A549 treated with Mapracorat at 1 μM for 4 hours (cell line): Measurements from ENCODE around the gene LEPROT. TPM values are rescaled to one million over a fixed set of nuclear protein-coding genes. Genes with fewer than 3 reads are reported as not detected.

ENCODE experiments used
- total RNA-seq: library from RNA; stranded (reverse); fragments of 200-300 nt; extraction: Qiagen RNA extraction; gene quantifications from 5 replicates; pipeline ENCODE4 v1.2.3, GENCODE V29; 2022

The LEPROT gene
- 36.4 to 50.9 TPM (median 42.5 TPM) in 5 replicates for total RNA-seq

GRCh38 chr1:65420590-65421350 is at the start of gene LEPROT, which contains the start of gene LEPR:
Gene LEPROT (plus strand): TSS chr1:65420668. CDS start chr1:65420725, 57 bp downstream.
Gene LEPR (plus strand): TSS chr1:65420668. CDS start chr1:65565566, 144,898 bp downstream.

Other genes starting within 250 kb of the LEPROT start
- gene DNAJC6, start 111.1 kb upstream of the LEPROT start, total RNA-seq: 5.6 to 8.7 TPM (median 6.6 TPM) in 5 replicates
- gene LEPR, start within 50 bp of the LEPROT start, total RNA-seq: 1.8 to 3.0 TPM (median 2.4 TPM) in 5 replicates